NCI-H345 treated with DMSO at 0.1 percent for 48 hours (cell line): Measurements from ENCODE around the gene STAT6.

Experiments used
- DNase-seq: peaks from one replicate; lab custom pipeline; 2025; ENCODE audit not compliant: unreplicated experiment; lab: John Stamatoyannopoulos, UW

The STAT6 gene

DNA sequence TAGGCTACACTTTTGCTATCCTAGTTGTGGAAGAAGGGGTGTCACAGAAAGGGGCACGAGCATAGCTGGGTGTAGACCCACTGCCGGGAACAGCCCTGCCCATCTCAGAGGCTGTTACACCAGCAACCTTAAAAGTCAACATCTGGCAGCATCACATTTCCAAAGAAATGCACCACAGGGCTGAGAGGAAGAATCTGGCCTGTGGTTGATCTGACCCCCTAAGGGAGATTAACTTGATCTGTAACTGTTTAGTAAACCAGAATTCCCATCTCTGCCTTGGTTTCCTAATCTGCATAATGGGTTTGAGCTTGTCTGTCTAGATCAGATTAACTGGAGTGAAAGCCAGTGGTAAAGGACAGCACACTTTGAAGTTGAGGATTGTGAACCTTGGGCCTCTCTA lies 34.9 kb upstream of the STAT6 start:
- DNase-seq = no peak

DNA sequence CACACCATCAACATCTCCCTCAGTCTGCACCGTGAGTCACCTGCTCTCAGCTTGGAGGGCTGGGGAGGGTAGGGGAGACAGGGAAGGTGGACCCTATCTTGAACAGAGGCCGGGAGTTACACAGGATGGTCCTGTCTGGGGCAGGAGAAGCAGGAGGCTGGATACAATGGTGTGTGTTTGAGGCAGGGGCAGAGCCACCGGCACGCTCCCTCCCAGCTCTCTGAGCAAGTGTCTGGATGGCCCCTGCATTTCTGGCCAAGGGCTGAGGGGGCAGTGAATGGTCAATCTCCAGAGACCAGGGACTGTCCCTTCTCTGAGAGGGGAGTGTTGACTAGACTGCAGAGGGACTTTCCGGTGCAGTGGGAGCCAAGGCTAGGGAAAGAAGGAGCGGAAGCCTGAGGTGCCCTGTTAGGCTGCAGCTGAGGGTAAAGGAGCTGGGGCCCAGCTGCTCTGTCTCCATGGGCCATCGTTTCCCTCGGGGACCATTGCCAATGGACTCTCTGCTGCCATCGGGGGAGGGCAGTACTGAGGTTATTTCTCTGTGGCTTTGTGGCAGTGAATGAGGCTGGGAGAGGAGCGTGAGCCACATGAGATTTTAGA lies 34.4 kb upstream of the STAT6 start:
- DNase-seq = no peak

DNA sequence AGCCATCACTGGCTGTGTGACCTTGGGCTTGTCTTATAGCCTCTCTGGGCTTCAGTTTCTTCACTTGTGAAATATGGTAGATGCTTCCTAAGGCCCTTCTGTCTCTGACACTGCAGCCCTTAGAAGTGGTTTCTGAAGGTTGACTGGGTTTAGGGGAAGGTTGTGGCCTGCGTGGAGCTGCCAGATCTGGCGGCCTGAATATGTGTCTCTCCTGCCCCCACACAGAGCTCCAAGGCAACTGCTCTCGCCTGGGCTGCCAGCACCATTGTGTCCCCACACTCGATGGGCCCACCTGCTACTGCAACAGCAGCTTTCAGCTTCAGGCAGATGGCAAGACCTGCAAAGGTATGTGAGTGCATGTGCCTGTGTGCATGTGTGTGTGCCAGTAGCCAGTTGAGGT lies 32.3 kb upstream of the STAT6 start:
- DNase-seq = no peak

DNA sequence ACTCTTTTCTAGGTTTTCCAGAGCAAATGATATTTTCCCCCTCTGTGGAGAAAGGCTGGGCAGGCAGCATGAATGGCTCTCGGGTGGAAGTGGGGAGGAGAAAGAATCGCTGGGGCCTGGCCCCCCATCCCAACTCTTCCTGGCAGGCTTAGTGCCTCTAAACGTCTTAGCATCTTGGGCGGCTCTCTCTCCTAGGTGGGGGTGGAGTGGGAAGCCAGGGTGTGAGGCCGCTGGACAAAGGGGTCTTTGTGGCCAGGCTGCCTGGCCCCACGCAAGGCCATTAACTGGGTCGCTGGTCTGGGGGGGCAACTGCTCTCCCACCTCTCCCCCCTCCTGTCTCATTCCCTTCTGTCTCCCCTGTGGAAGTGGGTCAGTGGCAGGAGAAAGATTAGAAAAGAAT lies 31.6 kb upstream of the STAT6 start:
- no peak for DNase-seq

DNA sequence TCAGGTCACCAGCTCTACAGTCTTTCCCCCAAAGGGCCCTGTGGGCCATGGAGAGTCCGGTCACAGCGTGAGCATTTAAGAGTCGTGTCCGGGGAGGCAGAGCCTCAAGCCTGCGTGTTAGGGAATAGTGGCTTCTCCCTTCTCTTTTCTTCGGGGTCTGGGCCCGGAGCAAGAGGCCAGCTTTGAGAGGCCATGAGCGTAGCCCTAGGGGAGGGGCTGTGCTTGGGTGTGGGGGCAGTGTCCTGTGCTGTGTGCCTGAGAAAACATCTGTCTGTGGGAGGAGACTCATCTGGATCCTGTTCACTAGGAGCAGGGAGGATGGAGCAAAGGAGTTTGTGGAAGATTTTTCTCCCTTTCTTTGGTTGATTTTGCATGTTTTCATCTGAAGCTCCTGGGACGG lies 31.0 kb upstream of the STAT6 start:
- DNase-seq = no peak

DNA sequence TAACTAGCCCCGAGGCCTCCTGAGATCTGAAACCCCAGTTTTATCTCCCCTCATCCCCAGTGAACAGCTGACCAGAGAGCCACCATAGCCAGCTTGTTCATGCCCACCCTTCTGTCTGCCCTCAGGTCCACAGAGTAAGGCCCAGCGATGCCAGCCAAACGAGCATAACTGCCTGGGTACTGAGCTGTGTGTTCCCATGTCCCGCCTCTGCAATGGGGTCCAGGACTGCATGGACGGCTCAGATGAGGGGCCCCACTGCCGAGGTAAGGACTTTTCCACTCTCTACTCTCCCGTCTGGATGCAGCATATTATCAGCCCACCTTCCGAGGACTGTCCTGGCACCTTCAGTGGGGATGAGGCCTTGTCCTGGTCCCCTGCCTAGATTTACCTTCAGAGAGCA lies 30.1 kb upstream of the STAT6 start:
- no peak for DNase-seq

DNA sequence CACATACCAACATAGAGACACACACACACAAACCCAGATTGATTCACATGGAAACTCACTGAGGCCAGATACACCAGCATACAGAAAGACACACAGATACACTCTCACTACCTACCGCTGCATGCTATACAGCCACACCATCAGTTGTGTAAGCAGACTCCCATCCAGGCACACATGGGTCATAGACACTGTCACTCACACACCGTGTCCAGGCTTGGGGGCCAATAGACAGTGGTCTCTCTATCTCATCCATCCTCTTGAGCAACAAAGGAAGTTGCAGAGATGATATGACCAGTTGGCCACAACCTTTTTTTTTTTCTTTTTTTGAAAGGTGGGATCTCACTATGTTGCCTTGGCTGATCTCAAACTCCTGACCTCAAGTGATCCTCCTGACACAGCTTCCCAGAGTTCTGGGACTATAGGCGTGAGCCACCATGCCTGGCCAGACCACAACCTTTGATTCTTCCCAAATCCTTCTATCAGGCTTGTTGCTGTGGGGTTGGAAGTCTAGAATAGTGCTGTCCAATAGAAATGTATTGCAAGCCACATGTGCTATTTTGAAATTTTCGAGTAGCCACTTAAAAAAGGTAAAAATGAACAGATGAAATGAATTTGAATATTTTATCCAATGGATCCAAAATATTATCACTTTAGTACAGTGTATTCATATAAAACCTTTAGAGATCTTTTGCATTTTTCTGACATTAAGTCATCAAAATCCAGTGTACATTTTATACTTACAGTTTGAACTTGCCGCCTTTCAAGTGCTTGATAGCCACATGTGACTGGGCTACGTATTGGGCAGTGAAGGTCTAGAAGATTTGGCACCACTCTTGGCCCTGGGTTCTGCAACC lies 28.9 kb upstream of the STAT6 start:
- DNase-seq = no peak

DNA sequence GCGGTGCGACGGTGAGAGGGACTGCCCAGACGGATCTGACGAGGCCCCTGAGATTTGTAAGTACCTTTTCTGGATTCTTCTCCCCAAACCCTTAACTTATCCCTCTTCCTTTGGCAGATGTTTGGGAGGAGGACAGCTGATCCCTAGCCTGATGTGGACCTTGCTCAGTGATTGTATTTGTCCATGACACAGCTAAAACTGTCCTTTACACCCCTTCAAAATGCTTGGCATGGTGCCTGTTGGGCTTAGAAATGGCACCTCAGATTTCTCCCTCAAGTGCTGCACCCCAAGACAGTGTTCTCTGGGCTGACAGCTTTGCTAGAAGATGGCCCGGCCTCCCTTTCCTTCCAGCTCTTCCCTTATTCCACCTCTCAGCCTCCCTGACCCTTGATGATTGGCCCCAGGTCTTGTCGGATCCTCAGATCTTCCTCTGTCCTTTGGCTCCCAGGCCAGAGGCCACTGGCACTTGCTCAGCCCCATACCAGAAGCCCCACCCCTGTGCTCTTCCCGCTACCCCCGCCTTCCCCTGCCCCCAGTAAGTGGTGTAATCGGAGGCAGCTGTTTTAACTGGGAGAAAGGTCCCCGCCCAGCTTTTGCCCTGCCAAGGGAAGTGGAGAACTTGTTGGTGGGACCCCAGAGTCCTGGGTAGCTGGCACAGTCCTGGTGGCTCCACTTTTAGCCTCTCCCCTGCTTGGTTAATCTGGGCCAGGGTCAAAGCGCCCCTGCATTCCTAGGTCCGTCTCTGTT lies 27.5 kb upstream of the STAT6 start:
- no peak for DNase-seq

DNA sequence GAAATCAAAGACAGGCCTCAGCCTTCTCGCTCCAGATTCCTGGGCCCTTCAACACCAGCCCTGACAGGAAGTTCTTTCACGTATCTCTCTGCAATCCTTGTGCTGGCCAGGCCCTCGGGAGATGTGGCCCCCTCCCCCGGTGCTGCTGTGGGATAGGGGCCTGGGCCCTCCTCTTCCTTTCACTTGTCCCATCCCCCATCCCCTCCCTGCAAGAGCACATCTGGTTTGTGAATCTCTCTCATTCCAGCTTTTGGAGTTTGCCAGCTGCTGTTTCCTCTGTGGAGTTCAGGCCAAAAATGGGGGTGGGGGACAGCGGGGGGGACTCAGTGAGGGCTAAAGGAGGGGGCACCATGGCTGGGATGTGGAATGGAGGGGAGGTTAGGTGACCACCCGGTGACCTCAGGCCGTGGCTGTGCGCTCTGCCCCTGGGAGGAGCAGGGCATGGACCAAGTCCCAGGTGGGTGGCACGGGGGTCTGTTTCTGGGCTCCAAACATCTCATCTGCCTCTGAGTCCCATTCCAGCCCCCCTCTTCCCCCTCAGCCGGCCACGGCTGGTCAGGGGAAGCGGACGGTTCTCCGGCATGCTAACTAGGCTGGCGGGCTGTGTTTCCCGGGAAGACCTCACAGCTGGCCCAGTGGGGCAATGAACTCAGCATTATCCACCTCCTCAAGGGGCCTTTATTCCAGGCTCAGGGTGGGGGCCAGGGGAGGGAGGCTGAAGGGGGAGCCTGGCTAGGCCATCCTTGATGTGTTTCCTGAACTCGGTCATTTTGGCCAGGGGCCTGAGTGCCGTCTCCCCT lies 24.6 kb upstream of the STAT6 start:
- DNase-seq = no peak

DNA sequence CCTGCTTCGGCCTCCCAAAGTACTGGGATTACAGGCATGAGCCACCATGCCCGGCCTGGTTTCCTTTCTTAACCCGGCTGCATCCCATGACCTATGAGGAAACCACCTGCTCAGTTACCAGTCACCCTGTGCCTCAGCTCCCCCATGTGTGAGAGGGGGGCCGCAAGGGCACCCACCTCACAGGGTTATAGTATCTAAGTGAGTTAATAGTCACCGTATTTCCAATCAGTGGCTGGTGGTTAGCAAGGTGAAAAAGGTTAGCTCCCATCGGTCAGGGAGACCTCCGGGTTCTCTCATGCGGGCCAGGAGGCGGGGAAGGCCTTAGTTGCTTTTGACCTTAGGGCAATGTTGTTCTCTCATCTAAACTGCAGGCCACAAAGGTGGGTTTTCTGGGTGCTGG lies 23.8 kb upstream of the STAT6 start:
- no peak for DNase-seq

DNA sequence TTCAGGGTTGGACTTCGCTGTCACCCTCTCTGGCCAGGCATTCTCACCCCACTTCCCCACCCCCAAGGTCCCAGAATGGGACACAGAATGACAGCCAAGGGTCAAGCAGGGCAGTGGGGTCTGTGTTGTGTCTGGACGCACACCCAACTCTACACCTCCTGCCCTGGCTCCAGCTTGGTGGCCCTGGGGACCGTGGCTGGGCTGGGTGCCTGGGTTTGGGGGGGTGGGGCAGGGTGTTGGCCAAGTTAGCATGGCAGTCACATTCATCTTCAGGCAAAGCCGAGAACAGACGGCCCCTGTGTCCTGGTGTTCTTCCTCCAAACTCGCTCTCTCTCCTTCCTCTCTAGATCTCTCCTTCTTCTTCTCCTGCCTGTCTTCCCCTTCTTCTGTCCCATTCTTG lies 22.8 kb upstream of the STAT6 start:
- no peak for DNase-seq

DNA sequence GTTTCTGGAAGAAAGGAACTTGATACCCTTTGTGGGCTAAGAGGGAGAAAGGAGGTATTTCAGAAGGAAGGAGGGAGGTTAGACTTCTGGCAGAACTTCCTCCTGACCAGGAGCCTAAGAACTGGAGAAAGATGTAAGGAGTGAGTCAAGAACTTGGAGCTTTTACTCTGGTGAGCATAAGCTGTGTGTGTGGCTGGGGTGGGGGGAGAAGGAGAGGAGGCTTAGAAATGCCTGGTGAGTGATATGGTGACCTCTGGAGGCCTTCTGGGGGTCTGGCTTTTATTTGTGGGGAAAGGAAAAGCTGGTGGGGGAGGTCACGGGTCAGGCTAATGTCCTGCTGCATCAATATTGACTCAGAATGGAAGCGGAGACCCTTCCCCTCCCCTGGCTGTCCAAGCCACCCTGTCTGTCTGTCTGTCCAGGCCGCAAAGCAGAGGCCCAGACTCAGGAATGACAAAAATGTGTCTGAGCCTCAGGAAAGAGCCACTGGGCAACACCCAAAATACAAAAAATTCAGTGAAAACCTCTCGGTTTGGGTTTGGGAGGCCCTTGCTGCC lies 21.9 kb upstream of the STAT6 start:
- no peak for DNase-seq

DNA sequence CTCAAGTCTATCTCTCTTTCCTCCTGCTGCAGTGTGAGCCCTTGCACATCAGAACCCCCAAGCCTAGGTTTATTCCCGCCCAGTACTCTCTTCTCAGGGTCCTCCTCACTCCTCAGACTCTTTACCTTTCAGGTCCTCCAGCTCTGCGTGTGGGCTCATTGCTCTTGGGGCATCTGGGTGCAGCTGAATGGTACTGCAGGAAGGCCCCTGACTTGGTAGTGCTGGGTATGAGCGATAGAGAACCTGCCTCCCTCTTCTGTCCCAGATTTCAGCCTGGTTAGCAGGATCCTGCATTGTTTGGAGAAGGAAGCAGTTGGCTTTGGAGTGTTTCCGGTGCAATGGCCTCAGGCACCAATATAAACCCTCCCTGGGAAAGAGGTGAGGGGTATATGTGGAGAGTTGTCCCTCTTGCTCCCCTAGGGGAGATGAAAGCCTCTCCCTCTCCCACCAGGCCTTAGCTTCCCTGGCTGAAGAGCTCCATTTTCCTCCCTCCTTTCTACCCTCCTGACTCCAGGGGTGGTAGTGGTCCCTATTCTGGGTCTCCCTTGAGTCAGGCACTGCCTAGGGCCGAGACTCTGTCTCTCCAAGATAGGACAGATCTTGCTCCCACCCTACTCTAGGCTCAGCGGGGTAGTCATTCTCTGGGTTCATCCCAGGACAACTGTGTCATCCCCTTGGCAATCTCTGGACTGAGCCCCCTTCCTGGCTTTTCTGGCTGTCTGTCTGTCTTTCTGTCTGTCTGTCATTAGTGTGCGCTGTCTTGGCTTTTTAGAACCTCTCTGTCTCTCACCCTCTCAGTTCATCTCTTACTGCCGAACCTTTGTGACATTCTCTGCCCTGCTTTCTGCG lies 21.0 kb upstream of the STAT6 start:
- DNase-seq = no peak

DNA sequence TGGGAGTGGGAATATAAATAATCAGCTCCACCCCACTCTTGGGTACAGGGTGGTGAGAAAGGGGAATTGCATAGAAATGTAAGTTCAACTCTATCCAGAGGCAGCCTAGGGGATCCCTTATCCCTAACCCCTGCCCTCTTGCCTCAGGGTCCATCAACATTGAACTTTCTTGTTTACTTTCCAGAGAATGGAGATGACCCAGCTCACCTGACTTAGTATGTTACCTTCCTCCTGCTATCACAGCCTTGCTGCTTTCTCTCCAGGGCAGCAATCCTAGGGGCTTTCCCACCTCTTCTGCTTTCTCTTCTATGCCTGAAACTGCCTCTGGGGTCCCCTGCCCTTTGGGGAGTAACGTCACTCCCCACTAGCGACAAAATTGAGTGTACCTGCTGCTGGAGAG lies 19.8 kb upstream of the STAT6 start:
- no peak for DNase-seq

DNA sequence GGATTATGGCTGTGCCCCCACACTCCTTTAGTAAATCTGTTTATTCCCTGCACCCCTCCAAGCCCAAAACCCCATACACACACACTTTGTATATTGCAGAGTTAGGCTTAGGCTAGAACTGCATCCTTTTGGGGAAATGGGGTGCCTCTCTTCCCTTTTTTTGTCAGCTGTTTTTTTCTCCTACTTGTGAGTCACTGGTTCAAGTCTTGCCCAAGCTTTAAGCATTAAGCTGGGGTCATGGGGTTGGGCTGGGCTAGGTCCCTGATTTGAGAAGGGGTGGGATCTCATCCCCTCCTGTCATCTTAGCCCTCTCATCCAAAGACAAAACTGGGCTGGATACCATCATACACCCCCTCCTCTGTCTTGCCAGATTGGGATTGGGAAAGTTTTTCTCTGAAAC lies 18.7 kb upstream of the STAT6 start:
- DNase-seq = no peak

DNA sequence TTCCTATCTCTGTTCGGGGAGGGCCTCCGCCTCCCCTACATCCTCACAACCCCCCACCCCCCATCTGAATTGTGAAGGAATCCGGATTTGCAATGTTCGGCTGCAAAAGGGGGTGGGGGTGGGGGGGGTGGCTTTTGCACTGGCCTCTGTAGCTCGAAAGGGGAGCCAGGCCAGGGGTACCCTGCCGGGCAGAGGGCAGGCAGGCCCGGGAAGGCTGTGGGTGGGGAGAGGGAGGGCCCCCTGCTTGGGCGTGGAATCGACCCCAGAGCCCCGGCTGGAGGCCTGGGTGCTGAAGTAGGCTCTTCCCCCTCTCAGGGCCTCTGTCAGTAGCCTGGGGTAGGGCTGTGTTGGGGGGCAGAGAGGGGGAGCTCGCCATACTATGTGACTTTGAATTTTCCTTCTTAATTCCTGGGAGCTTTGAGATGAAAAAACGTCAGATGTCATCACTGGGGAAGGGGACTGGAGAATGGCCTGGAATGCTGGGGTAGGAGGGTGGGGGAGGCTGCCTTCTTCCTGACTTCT lies 18.2 kb upstream of the STAT6 start:
- no peak for DNase-seq

DNA sequence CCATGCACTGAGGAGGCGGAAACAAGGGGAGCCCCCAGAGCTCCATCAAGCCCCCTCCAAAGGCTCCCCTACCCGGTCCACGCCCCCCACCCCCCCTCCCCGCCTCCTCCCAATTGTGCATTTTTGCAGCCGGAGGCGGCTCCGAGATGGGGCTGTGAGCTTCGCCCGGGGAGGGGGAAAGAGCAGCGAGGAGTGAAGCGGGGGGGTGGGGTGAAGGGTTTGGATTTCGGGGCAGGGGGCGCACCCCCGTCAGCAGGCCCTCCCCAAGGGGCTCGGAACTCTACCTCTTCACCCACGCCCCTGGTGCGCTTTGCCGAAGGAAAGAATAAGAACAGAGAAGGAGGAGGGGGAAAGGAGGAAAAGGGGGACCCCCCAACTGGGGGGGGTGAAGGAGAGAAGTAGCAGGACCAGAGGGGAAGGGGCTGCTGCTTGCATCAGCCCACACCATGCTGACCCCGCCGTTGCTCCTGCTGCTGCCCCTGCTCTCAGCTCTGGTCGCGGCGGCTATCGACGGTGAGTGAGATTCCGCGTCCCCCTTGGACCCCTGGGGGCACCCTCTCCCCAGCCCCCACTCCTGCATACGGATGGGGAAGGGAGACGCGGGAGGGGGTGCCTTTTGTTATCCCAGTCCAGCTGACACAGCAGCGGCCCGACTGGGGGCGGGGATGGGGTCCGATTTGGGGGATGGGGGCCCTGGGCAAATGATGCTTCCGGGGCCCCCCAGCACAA lies 17.5 kb upstream of the STAT6 start:
- DNase-seq = no peak

DNA sequence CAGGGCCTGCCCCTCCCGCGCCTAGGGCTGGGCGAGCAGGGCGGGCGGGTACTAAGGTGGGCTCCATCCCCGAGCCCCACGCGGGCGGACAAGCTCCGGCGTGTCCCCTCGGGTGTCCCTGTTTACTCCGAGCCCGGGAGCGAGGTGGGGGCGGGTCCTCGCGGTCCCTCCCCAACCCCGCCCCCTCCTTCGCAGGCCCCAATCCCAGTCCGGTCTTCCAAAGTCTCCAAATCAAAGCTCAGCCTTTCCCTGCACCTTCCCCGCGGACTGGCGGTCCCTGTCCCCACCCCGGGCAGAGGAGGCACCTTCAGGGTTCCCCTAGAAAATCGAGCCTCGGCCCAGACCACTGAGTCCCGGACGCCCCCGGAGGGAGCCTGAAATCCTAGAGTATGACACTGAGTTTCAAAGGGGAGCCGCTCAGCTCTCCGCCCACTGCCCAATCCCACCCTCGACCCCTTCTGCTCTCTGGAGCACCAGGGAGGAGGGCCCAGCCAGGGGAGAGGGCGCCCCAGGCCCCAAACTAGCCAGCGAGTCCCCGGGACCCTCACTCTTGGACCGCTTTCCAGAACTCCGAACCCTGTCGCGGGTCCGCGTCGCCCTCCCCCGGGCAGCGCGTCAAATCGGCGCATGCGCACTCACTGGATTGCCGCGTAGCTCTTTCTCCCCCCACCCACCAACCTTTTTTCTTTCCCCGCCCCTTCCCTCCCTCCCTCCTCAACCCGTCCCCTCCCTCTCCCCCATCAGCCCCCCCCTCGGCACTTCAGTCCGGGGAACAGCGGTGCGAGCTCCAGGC lies 16.8 kb upstream of the STAT6 start, which contains the start of gene LRP1:
TSS of gene LRP1 (plus strand) at position 758 of the 793 bp plus-strand sequence. CDS start 482 bp downstream, outside the sequence.
- DNase-seq = peak; percentile 69
